Activated CD8-positive, alpha-beta memory T cell treated with anti-CD3 and anti-CD28 coated beads, Interleukin-2, amount 50 U/mL, for 24 hours (primary cell): Measurements from ENCODE around the gene OR9K2.
"Not testable (repeated sequence)": the region's sequence is repeated elsewhere in the genome, so short reads cannot be mapped to it uniquely, and the experiment has no call there.

ENCODE experiments used
- DNase-seq: peaks from one replicate; pipeline ENCODE4 v3.0.0-alpha.2; 2020; ENCODE audit errors: extremely low read depth

The OR9K2 gene, protein sequence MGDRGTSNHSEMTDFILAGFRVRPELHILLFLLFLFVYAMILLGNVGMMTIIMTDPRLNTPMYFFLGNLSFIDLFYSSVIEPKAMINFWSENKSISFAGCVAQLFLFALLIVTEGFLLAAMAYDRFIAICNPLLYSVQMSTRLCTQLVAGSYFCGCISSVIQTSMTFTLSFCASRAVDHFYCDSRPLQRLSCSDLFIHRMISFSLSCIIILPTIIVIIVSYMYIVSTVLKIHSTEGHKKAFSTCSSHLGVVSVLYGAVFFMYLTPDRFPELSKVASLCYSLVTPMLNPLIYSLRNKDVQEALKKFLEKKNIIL

DNA sequence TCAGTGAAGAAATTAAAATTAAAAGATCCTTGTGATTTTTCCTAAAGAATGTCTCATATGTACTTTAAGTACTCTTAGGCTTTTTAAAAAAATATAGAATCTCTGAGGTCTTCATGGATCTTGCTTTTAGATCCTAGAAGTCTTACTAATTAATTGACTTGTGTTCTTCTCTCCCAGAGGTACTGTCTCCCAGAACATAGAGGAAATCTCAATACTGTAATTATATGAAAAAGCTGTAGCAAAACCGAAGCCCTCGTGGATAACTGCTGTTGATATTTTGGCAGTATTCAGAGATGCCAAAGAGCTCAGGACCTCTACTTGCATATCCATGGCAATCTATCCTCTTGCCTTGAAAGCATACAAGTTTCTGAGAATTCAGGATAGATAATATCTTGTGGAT, at the start of gene OR9K2:
Gene OR9K2, plus strand, starts transcription at position 301 of the 400 bp plus-strand sequence. CDS start 3,429 bp downstream, outside the sequence.
- DNase-seq = no peak

DNA sequence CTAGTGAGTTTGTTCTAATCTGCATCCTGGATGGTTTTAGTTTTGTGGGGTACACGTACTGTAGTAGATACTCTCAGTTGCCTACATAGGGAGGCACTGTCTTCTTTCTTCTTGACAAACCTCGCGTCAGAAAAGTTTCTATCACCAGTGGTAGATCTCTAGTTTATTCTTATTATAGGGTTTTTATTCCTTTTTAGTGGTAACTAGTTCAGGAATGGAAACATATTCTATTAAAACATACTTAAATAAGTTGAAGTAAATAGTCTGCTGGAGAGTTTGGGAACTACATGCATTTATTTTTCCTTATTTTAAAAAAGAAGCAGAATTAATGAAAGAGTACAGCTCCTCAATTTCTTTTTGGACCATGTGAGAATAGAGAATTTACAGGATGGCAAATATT, 33.6 kb upstream of the OR9K2 start:
- DNase-seq = no peak

DNA sequence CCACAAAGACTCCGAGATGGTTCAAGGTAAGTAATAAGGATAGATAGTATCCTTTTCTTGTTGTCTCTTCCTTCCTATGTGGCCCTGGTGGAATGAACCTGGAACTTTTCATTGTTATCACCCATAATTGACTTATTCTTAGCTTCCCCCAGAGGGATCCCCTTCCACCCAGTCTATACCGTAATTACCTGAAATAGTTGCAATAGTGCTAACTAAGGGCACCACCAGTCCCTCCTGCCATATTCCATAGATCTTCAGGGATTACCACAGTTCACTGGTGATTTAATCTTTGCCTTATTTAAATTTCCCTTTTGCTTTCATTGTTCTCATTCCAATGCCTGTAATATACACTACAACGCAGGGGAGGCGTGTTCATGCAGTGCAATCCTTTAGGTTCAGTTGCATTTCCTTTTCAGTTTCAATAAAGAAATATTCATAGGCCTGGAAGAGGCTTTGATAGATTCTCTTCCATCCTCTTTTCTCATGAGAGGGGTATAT, 13.8 kb upstream of the OR9K2 start:
- DNase-seq = no peak

DNA sequence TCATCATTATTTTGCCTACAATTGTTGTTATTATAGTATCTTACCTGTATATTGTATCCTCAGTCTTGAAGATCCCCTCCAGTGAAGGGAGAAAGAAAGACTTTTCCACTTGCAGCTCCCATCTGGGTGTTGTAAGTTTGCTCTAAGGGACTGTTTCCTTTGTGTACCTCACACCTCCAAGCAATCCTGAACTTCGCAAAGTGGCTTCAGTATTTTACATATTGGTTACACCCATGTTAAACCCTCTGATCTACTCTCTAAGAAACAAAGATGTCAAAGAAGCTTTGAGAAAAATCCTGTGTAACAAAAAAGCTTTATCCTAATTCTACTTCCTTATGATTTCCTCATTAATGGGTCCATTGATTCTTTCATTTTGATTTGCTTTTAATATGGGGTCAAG, 10.1 kb upstream of the OR9K2 start:
- DNase-seq = no peak

DNA sequence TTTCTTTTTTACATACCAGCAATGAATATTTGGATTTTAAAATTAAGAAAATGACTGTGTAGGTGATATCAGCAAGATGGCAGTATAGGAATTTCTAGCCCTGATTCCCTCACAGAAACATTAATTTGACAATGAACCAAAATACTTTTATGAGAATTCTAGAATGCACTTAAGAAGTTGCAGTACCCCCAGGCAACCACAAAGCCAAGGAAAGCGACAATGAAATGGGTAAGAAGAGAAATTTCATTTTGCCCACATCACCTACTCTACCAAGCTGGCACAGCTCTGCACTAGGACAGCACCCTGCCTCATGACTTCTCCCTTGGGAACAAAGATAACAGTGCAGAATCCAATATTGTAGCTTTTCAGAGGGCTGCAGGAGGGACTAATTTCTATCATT, 6.6 kb downstream of the OR9K2 start:
- no peak for DNase-seq

DNA sequence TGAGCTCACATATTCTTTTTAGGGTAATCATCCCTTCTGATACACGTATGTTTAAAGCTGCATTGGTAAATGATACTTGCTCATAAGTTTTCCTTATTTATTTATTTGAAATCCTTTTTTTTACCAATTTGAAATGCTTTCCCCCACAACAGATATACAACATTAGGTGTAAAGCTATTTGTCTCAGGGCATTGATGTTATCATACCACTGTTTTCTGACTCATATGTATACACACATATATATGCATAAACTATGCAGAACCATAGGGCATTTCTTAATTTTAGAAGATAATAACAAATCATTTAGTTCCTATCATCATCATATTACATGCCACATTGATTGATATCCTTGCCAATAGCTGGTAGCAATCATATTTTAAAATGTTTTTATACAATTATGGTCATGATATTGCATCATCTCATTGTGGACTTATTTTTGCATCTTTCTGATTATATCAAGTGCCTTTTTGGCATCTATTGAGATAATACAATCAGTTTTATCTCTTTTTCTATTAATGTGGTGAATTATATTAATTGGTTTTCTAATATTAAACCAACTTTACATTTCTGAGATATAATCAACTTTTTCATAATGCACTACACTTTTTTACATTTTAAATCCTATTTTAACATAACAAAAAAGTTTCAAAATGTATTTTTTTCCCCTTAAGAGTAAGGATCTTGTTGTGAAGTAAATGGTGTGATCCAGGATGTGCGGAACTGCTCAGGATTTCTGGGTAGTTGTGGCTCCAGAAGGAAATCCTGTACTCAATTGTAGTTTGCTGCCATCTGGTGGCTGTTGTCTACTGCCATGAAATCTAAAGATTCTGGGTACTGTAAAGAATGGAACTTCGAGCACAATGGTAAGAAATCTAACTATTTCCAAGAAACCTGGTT, 16.7 kb downstream of the OR9K2 start:
- peak; percentile 12 for DNase-seq

DNA sequence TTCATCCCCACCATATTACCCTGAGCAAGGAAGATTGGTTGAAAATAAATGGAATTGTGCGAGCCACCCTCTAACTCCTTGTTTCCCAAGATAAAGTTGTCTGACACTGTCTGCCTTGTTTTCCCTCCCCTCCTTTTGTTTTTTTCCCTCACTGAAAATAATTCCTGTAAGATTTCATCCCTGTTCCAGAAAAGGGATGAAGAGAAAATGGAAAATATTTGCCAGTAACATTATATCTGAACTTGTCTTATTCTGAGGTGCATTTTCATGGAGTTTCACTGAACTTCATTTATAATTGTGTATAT, 17.3 kb downstream of the OR9K2 start:
- DNase-seq = no peak

DNA sequence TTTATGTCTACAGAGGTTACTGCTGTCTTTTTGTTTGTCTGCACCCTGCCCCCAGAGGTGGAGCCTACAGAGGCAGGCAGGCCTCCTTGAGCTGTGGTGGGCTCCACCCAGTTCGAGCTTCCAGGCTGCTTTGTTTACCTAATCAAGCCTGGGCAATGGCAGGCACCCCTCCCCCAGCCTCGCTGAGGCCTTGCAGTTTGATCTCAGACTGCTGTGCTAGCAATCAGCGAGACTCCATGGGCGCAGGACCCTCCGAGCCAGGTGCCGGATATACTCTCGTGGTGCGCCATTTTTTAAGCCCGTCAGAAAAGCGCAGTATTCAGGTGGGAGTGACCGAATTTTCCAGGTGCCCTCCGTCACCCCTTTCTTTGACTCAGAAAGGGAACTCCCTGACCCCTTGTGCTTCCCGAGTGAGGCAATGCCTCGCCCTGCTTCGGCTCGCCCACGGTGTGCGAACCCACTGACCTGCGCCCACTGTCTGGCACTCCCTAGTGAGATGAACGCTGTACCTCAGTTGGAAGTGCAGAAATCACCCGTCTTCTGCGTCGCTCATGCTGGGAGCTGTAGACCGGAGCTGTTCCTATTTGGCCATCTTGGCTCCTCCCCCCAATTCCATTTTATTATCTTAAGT, 40.9 kb downstream of the OR9K2 start:
- not testable (repeated sequence) for DNase-seq

DNA sequence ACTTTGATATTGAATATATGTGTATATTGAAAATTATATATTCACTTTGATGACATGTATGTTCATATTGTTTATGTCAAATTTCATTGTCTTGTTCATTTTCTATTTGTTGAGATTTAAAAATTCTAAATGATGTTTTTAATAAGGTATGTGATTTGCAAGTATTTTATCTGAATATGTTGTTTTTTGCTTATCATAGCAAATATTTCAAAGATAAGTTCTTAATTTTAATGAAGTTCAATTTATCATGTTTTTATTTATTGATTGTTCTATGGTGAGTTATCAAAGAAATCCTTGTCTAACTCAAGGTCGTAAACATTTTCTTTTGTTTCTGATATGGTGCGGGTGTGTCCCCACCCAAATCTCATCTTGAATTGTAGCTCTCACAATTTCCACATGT, 45.2 kb downstream of the OR9K2 start:
- no peak for DNase-seq

DNA sequence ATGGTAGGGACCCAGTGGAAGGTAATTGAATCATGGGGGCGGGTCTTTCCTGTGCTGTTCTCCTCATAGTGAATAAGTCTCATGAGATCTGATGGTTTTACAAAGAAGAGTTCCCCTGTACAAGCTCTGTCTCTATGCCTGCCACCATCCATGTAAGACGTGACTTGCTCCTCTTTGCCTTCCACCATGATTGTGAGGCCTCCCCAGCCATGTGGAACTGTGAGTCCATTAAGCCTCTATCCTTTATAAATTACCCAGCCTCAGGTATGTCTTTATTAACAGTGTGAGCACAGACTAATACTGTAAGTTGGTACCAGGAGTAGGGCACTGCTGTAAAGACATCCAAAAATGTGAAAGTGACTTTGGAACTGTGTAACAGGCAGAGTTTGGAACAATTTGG, 45.6 kb downstream of the OR9K2 start:
- not testable (repeated sequence) for DNase-seq

DNA sequence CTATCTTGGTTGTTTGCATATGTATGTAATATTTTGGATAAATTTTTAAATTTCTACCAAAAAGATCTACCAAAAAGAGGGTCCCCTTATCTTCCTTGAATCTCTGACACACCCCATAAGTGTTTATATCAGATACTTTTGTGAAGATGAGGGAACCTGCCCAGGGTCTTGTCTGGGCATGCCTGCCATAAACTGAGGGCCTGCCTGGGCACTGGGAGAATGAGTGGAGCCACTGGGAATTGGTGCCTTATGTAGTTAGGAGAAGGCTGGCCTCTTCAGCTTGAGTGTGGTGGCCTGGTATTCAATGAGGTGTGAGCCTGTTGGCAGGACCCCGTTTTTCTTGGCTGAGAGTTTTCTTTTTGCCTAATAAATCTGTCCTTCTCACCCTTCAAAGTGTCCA, 46.5 kb downstream of the OR9K2 start:
- DNase-seq = no peak

DNA sequence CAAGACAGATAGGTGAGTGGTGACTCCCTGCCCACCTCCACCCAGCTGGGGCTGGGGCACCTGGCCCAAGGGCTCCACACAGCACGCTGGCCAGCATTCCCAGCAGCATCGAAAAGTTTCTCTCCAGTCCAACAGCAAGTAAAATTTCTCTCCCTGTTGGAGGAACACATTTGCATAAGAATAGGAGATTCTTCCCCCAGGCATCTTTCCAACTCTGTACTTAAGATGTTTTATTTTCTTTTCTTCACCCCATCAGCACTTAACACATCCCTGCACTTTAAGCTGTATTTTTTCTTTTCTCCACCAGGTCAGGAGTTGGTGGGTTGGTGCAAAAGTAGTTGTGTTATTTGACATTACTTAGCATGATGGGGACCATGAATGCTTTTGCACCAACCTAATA, 47.2 kb downstream of the OR9K2 start:
- no peak for DNase-seq
